WTC11 (cell line): ENCODE results near the gene TUBD1.
"Not testable (repeated sequence)": the region's sequence is repeated elsewhere in the genome, so short reads cannot be mapped to it uniquely, and the experiment has no call there.

Experiments
- E2F4 ChIP-seq: sonication (generic); formaldehyde crosslinking; IDR thresholded peaks from 2 replicates; pipeline ENCODE4 v1.8.1; 2022; ENCODE audit warnings: low read depth, mild to moderate bottlenecking, moderate library complexity, missing genetic modification reagents, borderline replicate concordance
- IRF1 ChIP-seq: sonication (generic); formaldehyde crosslinking; IDR thresholded peaks from 2 replicates; pipeline ENCODE4 v1.8.0; 2023; ENCODE audit warnings: missing genetic modification reagents
- TF ChIP-seq, protein P1 (sequence below): fragments of 200-600 bp; IDR thresholded peaks from 2 replicates; pipeline ENCODE4 v1.8.0; 2022; ENCODE audit warnings: antibody characterized with exemption

GRCh38 chr17:59850311-59850710 is 42.4 kb downstream of the TUBD1 start:
- TF ChIP-seq, protein P1, sequence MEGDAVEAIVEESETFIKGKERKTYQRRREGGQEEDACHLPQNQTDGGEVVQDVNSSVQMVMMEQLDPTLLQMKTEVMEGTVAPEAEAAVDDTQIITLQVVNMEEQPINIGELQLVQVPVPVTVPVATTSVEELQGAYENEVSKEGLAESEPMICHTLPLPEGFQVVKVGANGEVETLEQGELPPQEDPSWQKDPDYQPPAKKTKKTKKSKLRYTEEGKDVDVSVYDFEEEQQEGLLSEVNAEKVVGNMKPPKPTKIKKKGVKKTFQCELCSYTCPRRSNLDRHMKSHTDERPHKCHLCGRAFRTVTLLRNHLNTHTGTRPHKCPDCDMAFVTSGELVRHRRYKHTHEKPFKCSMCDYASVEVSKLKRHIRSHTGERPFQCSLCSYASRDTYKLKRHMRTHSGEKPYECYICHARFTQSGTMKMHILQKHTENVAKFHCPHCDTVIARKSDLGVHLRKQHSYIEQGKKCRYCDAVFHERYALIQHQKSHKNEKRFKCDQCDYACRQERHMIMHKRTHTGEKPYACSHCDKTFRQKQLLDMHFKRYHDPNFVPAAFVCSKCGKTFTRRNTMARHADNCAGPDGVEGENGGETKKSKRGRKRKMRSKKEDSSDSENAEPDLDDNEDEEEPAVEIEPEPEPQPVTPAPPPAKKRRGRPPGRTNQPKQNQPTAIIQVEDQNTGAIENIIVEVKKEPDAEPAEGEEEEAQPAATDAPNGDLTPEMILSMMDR: not testable (repeated sequence)
- not testable (repeated sequence) for TF ChIP-seq IRF1; E2F4 (CRISPR knock-in tag)
